Suprapubic skin (tissue), 4 donors: ENCODE results near the gene OSBP2. TPM values are rescaled to one million over a fixed set of nuclear protein-coding genes. Genes with fewer than 3 reads are reported as not detected.

Experiments used
- DNase-seq, 2 donors: peaks; one replicate each; pipeline ENCODE4 v3.0.0-alpha.2; 2019; ENCODE audit warnings: low spot score in 2 of 2
- H3K27ac ChIP-seq: fragments of 200-600 bp; sonication (generic); one replicate; pipeline ENCODE4 v1.5.1; 2019
- H3K27me3 ChIP-seq: fragments of 200-600 bp; sonication (generic); one replicate; pipeline ENCODE4 v1.5.1; 2019
- H3K36me3 ChIP-seq: fragments of 200-600 bp; sonication (generic); one replicate; pipeline ENCODE4 v1.5.1; 2019
- H3K4me1 ChIP-seq: fragments of 200-600 bp; sonication (generic); one replicate; pipeline ENCODE4 v1.5.1; 2019
- H3K4me3 ChIP-seq: fragments of 200-600 bp; sonication (generic); one replicate; pipeline ENCODE4 v1.5.1; 2019; ENCODE audit warnings: mild to moderate bottlenecking
- H3K9me3 ChIP-seq: fragments of 200-600 bp; sonication (generic); one replicate; pipeline ENCODE4 v1.5.1; 2019
- CTCF ChIP-seq, 2 donors: fragments of 200-600 bp in 1 of 2; fragments of 450-650 bp in 1 of 2; sonication (generic) in 1 of 2; IDR thresholded peaks; one replicate each; pipeline ENCODE4 v1.5.1; 2016 to 2019; ENCODE audit warnings: antibody characterized with exemption in 2 of 2, mild to moderate bottlenecking in 1 of 2, moderate library complexity in 1 of 2
- EP300 ChIP-seq: sonication (generic); formaldehyde crosslinking; IDR thresholded peaks from one replicate; pipeline ENCODE4 v1.6.1; 2017; ENCODE audit warnings: antibody characterized with exemption
- POLR2A ChIP-seq, 2 donors: fragments of 450-650 bp; IDR thresholded peaks; one replicate each; pipeline ENCODE4 v1.6.1; 2017; ENCODE audit warnings: antibody characterized with exemption in 2 of 2, mild to moderate bottlenecking in 2 of 2, moderate library complexity in 2 of 2
- POLR2AphosphoS5 ChIP-seq, 3 donors: sonication (generic); formaldehyde crosslinking; IDR thresholded peaks; one replicate each; pipeline ENCODE4 v1.6.1; 2017; ENCODE audit warnings: antibody characterized with exemption in 3 of 3
- whole genome bisulfite sequencing: methylation state at CpG from one replicate; pipeline ENCODE4 v1.1.5; 2018; 5-methylcytosine and 5-hydroxymethylcytosine counted together
- total RNA-seq, 4 donors: library from RNA; depleted of rRNA; stranded (reverse); fragments of >200 nt; gene quantifications; one replicate each; pipeline ENCODE4 v1.1.0, GENCODE V29; 2016

Gene OSBP2
- total RNA-seq, 4 donors from 2014 or later, result 3.9 to 11.3 (median 6.4) TPM

DNA sequence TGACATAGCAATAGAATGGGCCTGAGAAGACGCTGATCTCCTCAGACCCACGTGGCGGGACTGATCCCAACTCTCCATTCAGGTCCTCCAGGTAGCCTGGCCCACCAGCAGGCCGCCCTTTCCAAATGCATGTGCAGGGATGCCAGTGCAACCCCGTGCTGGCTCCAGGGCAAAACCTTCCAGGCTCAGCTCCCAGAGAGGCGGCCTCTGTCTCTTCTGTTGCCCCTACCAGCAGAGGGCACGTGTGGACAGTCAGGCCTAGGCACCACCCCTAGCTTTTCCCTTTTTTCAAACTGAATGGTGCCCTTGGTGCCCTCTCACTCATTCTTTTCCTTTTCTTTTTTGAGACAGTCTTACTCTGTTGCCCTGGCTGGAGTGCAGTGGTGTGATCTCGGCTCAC is 121.7 kb downstream of the OSBP2 start:
- no peak for TF ChIP-seq CTCF (IDR thresholded peaks at IDR 0.05)
- TF ChIP-seq EP300, result no peak
- TF ChIP-seq POLR2AphosphoS5 (IDR thresholded peaks at IDR 0.05), result no peak
- TF ChIP-seq POLR2A (IDR thresholded peaks at IDR 0.05), result no peak
- Histone ChIP-seq H3K27me3 (peaks cover 8% of the 10 kb centered on the region), H3K4me3 (no peak overlapping the region), H3K27ac (no peak overlapping the region), H3K9me3 (no peaks in the 10 kb centered on the region), H3K4me1 (no peaks in the 10 kb centered on the region), H3K36me3 (no peaks in the 10 kb centered on the region)
- WGBS, result 84% methylated on average over 8 of the region's 8 CpGs
- peak in 1 of 2 donors; percentile 50 for DNase-seq

DNA sequence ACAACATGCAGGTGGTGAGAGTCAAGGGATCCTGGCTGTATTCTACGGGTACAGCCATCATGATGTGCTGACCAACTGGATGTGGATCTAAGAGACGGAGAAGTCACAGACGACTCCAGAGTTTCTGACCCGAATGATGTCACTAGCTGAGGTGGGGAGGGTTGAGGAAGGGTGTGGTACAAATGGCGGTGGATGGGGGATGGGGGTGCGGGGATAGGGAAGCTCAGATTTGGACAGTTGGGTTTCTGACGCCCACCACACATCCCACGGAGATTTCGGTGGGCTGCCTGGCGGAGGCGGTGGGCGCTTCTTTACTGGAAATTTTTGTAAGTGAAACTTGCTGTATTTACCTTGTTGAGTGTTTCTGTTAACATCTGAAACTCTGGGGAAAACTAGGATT is 126.7 kb downstream of the OSBP2 start:
- TF ChIP-seq POLR2AphosphoS5 (IDR thresholded peaks at IDR 0.05), result no peak
- no peak for TF ChIP-seq EP300
- TF ChIP-seq CTCF (IDR thresholded peaks at IDR 0.05), result no peak
- no peak for TF ChIP-seq POLR2A (IDR thresholded peaks at IDR 0.05)
- peaks cover 13% of the 10 kb centered on the region for H3K4me1 ChIP-seq
- H3K27ac ChIP-seq, result no peak overlapping the region
- no peak overlapping the region for H3K4me3 ChIP-seq
- DNase-seq, result peak in 1 of 2 donors; percentile 20
- WGBS, result 89% methylated on average over 12 of the region's 12 CpGs
- no peaks in the 10 kb centered on the region for H3K36me3 ChIP-seq
- peaks cover 28% of the 10 kb centered on the region for H3K27me3 ChIP-seq
- no peaks in the 10 kb centered on the region for H3K9me3 ChIP-seq

DNA sequence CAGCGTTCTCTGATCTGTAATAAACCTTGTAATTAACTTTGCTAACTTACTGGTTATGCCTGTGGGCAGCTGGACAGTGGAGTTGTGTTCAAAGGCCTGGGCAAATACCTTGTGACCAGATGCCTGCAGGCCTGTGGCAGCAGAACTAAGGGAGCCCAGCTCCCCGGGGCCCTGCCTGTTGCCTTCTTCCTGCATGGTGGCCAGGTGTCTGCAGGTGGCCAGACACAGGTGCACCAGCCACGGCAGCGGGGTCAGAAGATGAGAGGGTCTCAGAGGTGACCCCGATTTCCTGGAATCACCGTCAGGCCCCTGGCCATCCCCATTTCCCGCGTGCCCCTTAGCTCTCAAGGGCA is 127.2 kb downstream of the OSBP2 start:
- Histone ChIP-seq H3K9me3 (no peaks in the 10 kb centered on the region), H3K4me1 (peaks cover 13% of the 10 kb centered on the region), H3K27ac (no peak overlapping the region), H3K36me3 (no peaks in the 10 kb centered on the region), H3K4me3 (peak overlapping the region; percentile 46), H3K27me3 (peaks cover 28% of the 10 kb centered on the region)
- peak in 1 of 2 donors; percentile 66 for DNase-seq
- 32% methylated on average over 6 of the region's 8 CpGs for WGBS
- TF ChIP-seq CTCF (IDR thresholded peaks at IDR 0.05), result no peak
- no peak for TF ChIP-seq EP300
- TF ChIP-seq POLR2AphosphoS5 (IDR thresholded peaks at IDR 0.05), result no peak
- TF ChIP-seq POLR2A (IDR thresholded peaks at IDR 0.05), result no peak

DNA sequence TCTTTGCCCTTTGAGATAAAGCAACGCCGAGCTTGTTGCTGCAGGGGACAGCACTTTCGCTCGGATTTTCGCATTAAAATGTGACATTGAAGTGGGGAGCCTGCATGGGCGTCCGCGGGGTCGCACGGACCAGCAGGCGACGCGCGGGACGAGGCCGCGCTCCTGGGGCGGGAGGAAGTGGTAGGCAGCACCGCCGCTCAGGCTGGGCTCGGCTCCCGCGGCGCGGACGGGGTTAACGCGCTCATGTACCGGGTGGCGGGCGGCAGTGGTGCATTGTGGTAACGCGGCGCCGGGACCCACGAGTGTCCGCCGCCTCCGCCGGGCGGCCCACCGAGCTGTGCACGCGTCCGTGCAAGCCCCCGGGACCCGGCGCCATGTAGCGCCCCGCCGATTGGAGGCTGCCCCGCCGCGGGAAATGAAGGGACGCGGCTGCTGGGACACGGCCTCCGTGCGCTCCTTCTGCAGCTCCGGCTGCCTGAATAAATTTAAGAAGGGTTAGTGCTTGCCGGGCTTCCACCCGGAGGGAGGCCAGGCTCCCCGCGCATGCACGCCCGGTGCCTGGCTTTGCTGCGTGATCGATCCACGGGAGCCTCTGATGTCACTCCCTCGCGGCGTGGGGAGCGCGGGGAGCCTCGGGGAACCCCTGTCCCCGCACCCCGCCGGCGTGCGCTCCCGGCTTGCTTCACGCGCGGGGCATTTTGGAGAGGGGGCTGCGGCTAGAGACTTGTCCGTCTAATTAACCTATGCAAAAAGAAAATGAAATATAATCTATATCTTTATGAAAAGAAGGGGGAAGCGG is 127.7 kb downstream of the OSBP2 start:
- Histone ChIP-seq H3K4me1 (peaks cover 13% of the 10 kb centered on the region), H3K36me3 (no peaks in the 10 kb centered on the region), H3K4me3 (peak overlapping the region; percentile 46), H3K9me3 (no peaks in the 10 kb centered on the region), H3K27me3 (peaks cover 28% of the 10 kb centered on the region), H3K27ac (no peak overlapping the region)
- TF ChIP-seq CTCF (IDR thresholded peaks at IDR 0.05) (no peak), POLR2A (IDR thresholded peaks at IDR 0.05) (no peak), POLR2AphosphoS5 (IDR thresholded peaks at IDR 0.05) (no peak), EP300 (no peak)
- 14% methylated on average over 24 of the region's 87 CpGs for WGBS
- peak in 1 of 2 donors; percentile 74 for DNase-seq

GRCh38 chr22:30823015-30823370 is 128.3 kb downstream of the OSBP2 start:
- H3K4me3 ChIP-seq, result peak overlapping the region; percentile 46
- TF ChIP-seq POLR2AphosphoS5 (IDR thresholded peaks at IDR 0.05) (no peak), EP300 (no peak), CTCF (IDR thresholded peaks at IDR 0.05) (no peak), POLR2A (IDR thresholded peaks at IDR 0.05) (no peak)
- H3K27ac ChIP-seq, result no peak overlapping the region
- H3K4me1 ChIP-seq, result peaks cover 13% of the 10 kb centered on the region
- peaks cover 28% of the 10 kb centered on the region for H3K27me3 ChIP-seq
- H3K9me3 ChIP-seq, result no peaks in the 10 kb centered on the region
- peak in 1 of 2 donors; percentile 59 for DNase-seq
- H3K36me3 ChIP-seq, result no peaks in the 10 kb centered on the region
- WGBS, result 58% methylated on average over 11 of the region's 11 CpGs
